Endothelial cell of umbilical vein (primary cell): ENCODE results near the gene KRTAP3-3. TPM values are rescaled to one million over a fixed set of nuclear protein-coding genes. Genes with fewer than 3 reads are reported as not detected.

Experiments used
- BruUV-seq: library from RNA; stranded (reverse); fragments of 400-500 nt; replicated peaks from 2 replicates; lab custom pipeline; 2021; lab: Mats Ljungman, UMichigan
- CTCF ChIA-PET: fragments of 300-600, 350-600 bp; sonication (Branson Sonifier 250); formaldehyde crosslinking; loops from one replicate; lab custom pipeline; 2021; ENCODE audit warnings: antibody characterized with exemption, inconsistent platforms; lab: Charles Lee
- POLR2A ChIA-PET: fragments of 300-600, 350-600 bp; sonication (Branson Sonifier 250); formaldehyde crosslinking; loops from one replicate; lab custom pipeline; 2021; ENCODE audit warnings: antibody characterized with exemption, inconsistent platforms; lab: Charles Lee
- DNase-seq: peaks from one replicate; pipeline ENCODE4 v3.0.0-alpha.2; 2011; ENCODE audit warnings: low read depth, low spot score
- FAIRE-seq: peaks from 2 replicates; lab custom pipeline; 2011; peaks lifted over from hg19 to GRCh38; lab: Jason Lieb, UNC
- H2AFZ ChIP-seq: 2 replicates; pipeline ENCODE4 v1.6.0; 2012; ENCODE audit warnings: low read depth, low read length, control low read depth, inconsistent platforms
- H3K27ac ChIP-seq: 2 replicates; pipeline ENCODE4 v1.5.1; 2011; ENCODE audit warnings: low read depth, mild to moderate bottlenecking, control low read depth, low read length, moderate library complexity; ENCODE audit not compliant: insufficient read depth
- H3K27me3 ChIP-seq, 2 experiments: 2 replicates each; pipeline versions ENCODE4 v1.6.0 to v1.6.1; 2011; ENCODE audit warnings: low read length in 2 of 2, mixed read lengths in 1 of 2; ENCODE audit not compliant: control insufficient read depth in 2 of 2, insufficient read depth in 2 of 2
- H3K36me3 ChIP-seq, 2 experiments: 2 replicates in 1 of 2; 3 replicates in 1 of 2; pipeline ENCODE4 v1.5.1; 2011; ENCODE audit warnings: low read length in 2 of 2, mild to moderate bottlenecking in 1 of 2, moderate library complexity in 1 of 2; ENCODE audit not compliant: control insufficient read depth in 2 of 2, insufficient read depth in 2 of 2; ENCODE audit errors: extremely low read depth in 1 of 2
- H3K4me1 ChIP-seq: 3 replicates; pipeline ENCODE4 v1.5.1; 2011; ENCODE audit warnings: mild to moderate bottlenecking, low read length; ENCODE audit not compliant: control insufficient read depth, insufficient read depth; ENCODE audit errors: extremely low read depth
- H3K4me2 ChIP-seq: 2 replicates; pipeline ENCODE4 v1.6.1; 2011; ENCODE audit warnings: low read length, control low read depth, mixed read lengths; ENCODE audit not compliant: insufficient read depth
- H3K4me3 ChIP-seq, 3 experiments: fragments of 200-600 bp in 1 of 3; sonication (generic), shearing (Covaris generic) in 1 of 3; replicated peaks in 1 of 3; 2 replicates each; pipeline ENCODE4 v1.5.1; 2011 to 2016; ENCODE audit warnings: control low read depth in 3 of 3, low read length in 3 of 3, mild to moderate bottlenecking in 2 of 3, inconsistent platforms in 1 of 3, low read depth in 1 of 3, moderate library complexity in 1 of 3; ENCODE audit not compliant: insufficient read depth in 1 of 3
- H3K79me2 ChIP-seq: 2 replicates; pipeline ENCODE4 v1.6.0; 2012; ENCODE audit warnings: low read length, inconsistent platforms; ENCODE audit not compliant: control insufficient read depth, insufficient read depth
- H3K9ac ChIP-seq: replicated peaks from 2 replicates; pipeline ENCODE3; 2011; ENCODE audit warnings: low read length, control low read depth; ENCODE audit not compliant: insufficient read depth; ENCODE audit errors: extremely low read depth
- H3K9me1 ChIP-seq: replicated peaks from 3 replicates; pipeline ENCODE4 v1.6.0; 2011; ENCODE audit warnings: mild to moderate bottlenecking, low read length; ENCODE audit not compliant: control insufficient read depth, insufficient read depth; ENCODE audit errors: extremely low read depth
- H3K9me3 ChIP-seq: replicated peaks from 2 replicates; pipeline ENCODE4 v1.5.1; 2012; ENCODE audit warnings: low read length, inconsistent platforms; ENCODE audit not compliant: control insufficient read depth, insufficient read depth
- H4K20me1 ChIP-seq: replicated peaks from 2 replicates; pipeline ENCODE3; 2011; ENCODE audit warnings: mild to moderate bottlenecking, low read length; ENCODE audit not compliant: control insufficient read depth, insufficient read depth; ENCODE audit errors: extremely low read depth
- EZH2 ChIP-seq: IDR thresholded peaks from 2 replicates; pipeline ENCODE4 v1.6.1; 2012; ENCODE audit warnings: borderline replicate concordance, low read depth, mild to moderate bottlenecking, moderate library complexity, low read length, inconsistent platforms; ENCODE audit not compliant: severe bottlenecking
- FOS ChIP-seq: IDR thresholded peaks from 2 replicates; pipeline ENCODE4 v1.6.1; 2011; ENCODE audit warnings: mild to moderate bottlenecking, low read length, moderate library complexity, borderline replicate concordance; ENCODE audit not compliant: insufficient read depth
- GATA2 ChIP-seq: IDR thresholded peaks from 2 replicates; pipeline ENCODE4 v1.7.0; 2011; ENCODE audit warnings: low read depth, mild to moderate bottlenecking, moderate library complexity, mixed read lengths, low read length; ENCODE audit not compliant: insufficient read length, insufficient read depth
- JUN ChIP-seq: IDR thresholded peaks from 2 replicates; pipeline ENCODE4 v1.6.1; 2011; ENCODE audit warnings: borderline replicate concordance, low read depth; ENCODE audit not compliant: insufficient read length, insufficient read depth
- MYC ChIP-seq: IDR thresholded peaks from one replicate; pipeline ENCODE4 v1.6.1; 2011; ENCODE audit warnings: mild to moderate bottlenecking, low read depth, low read length
- POLR2A ChIP-seq: IDR thresholded peaks from 2 replicates; pipeline ENCODE4 v1.6.1; 2012; ENCODE audit warnings: low read depth, mild to moderate bottlenecking, control low read depth, low read length
- POLR2AphosphoS5 ChIP-seq: IDR thresholded peaks from 2 replicates; pipeline ENCODE4 v1.6.1; 2012; ENCODE audit warnings: low read depth, mild to moderate bottlenecking, control low read depth, low read length, moderate library complexity; ENCODE audit not compliant: insufficient read depth
- dilution Hi-C: fragments of 300-500 bp; cut with MboI; formaldehyde crosslinking; loops from one replicate; pipeline ENCODE4 v1.15.0; 2019; ENCODE audit warnings: low sequenced_read_pairs; ENCODE audit not compliant: extremely low pct_ligation_motif_present
- intact Hi-C: fragments of 100-400 bp; cut with micrococcal nuclease; formaldehyde crosslinking; loops from one replicate; pipeline ENCODE4 v1.10.0; 2022
- polyA plus RNA-seq, 4 experiments: library from polyadenylated mRNA; depleted of rRNA in 3 of 4; stranded (reverse) in 3 of 4; unstranded in 1 of 4; fragments of >200 nt; gene quantifications; 2 replicates each; pipeline versions ENCODE4 v1.2.1 to v1.2.3, GENCODE V29; 2011 to 2012; ENCODE audit warnings: missing spikeins in 1 of 4
- total RNA-seq: library from RNA; stranded (reverse); gene quantifications from 2 replicates; pipeline ENCODE4 v1.2.3, GENCODE V29; 2021
- TF ChIP-seq, protein P1 (sequence below): IDR thresholded peaks from 2 replicates; pipeline ENCODE4 v1.6.1; 2011; ENCODE audit not compliant: insufficient read depth, insufficient read length
- TF ChIP-seq, protein P2 (sequence below), 2 donors: IDR thresholded peaks; 1 replicate in 1 of 2; 2 replicates in 1 of 2; pipeline ENCODE4 v1.5.1; 2011; ENCODE audit warnings: low read length in 2 of 2, mild to moderate bottlenecking in 2 of 2, moderate library complexity in 2 of 2, control low read depth in 1 of 2, inconsistent platforms in 1 of 2, low read depth in 1 of 2; ENCODE audit not compliant: insufficient read depth in 1 of 2; ENCODE audit errors: extremely low read depth in 1 of 2

Gene KRTAP3-3
- total and polyA plus RNA-seq, 2 donors (not counting 3 experiments of a cell fraction or from before 2014, with no cell fraction given) = not detected

DNA sequence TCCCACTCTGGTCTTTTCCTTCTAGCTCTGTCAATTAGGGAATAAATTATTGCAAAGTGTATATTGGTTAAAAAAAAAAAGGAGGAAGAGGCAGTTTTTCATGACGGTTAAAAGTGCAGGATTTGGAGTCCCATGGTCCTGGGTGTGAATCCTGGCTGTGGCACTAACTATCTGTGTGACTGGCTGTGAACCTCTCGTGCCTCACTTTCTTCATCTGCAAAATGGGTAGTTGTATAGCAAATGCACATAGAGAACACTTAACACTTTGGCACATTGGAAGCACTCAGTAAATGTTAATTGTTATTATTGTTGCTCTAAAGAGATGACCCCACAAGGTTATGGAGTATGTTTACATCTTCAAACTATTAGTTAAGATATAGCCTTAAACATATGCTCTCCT, 46.0 kb downstream of the KRTAP3-3 start:
- TF ChIP-seq POLR2AphosphoS5 = no peak
- peaks cover 6 to 10% of the 10 kb centered on the region in 2 experiments for H3K27me3 ChIP-seq
- no peaks in the 10 kb centered on the region for H3K79me2 ChIP-seq
- no peak overlapping the region for H3K9ac ChIP-seq
- intact Hi-C loops (no loop called here), dilution Hi-C loops (no loop called here)
- no peaks in the 10 kb centered on the region for H3K9me3 ChIP-seq
- H3K9me1 ChIP-seq = no peaks in the 10 kb centered on the region
- no peaks in the 10 kb centered on the region for H3K36me3 ChIP-seq
- BruUV-seq = no TSS peak
- no peak overlapping the region for H3K27ac ChIP-seq
- H4K20me1 ChIP-seq = no peaks in the 10 kb centered on the region
- FAIRE-seq = no peak
- H3K4me3 ChIP-seq = no peak overlapping the region
- no peak overlapping the region for H3K4me2 ChIP-seq
- DNase-seq = no peak
- ChIA-PET POLR2A (no interaction called here), CTCF (no interaction called here)
- no peak overlapping the region for H2AFZ ChIP-seq
- H3K4me1 ChIP-seq = no peaks in the 10 kb centered on the region

DNA sequence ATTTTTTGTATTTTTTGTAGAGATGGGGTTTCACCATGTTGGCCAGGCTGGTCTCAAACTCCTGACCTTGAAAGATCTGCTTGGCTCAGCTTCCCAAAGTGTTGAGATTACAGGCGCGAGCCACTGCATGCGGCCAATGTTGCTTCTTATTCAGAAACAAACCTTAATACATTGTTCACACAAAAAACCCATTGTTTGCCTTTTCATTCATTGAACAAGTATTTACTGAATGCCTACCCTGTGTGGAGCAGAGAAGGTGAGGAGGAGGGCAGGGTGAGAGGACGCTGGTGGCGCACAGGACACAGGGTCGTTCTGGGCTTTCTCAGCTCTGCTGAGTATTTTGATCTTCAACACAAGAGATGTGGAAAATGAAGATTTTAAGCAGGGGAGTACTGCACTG, 48.5 kb downstream of the KRTAP3-3 start:
- POLR2A ChIA-PET = no interaction called here
- Histone ChIP-seq H3K79me2 (no peaks in the 10 kb centered on the region), H2AFZ (no peak overlapping the region), H3K36me3 (no peaks in the 10 kb centered on the region), H3K27ac (no peak overlapping the region), H3K9ac (no peak overlapping the region), H3K4me3 (no peak overlapping the region), H3K4me1 (no peaks in the 10 kb centered on the region), H3K9me3 (no peaks in the 10 kb centered on the region), H3K9me1 (no peaks in the 10 kb centered on the region), H3K27me3 (peaks cover 6 to 10% of the 10 kb centered on the region in 2 experiments), H3K4me2 (no peak overlapping the region), H4K20me1 (no peaks in the 10 kb centered on the region)
- BruUV-seq = no TSS peak
- CTCF ChIA-PET = no interaction called here
- DNase-seq (no peak), FAIRE-seq (no peak)
- dilution Hi-C loops = no loop called here
- intact Hi-C loops = no loop called here
- TF ChIP-seq EZH2 = no peak
- TF ChIP-seq FOS = no peak
- TF ChIP-seq, protein P1, sequence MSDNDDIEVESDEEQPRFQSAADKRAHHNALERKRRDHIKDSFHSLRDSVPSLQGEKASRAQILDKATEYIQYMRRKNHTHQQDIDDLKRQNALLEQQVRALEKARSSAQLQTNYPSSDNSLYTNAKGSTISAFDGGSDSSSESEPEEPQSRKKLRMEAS = no peak
- TF ChIP-seq JUN = no peak
- no peak for TF ChIP-seq GATA2
- TF ChIP-seq, protein P2, sequence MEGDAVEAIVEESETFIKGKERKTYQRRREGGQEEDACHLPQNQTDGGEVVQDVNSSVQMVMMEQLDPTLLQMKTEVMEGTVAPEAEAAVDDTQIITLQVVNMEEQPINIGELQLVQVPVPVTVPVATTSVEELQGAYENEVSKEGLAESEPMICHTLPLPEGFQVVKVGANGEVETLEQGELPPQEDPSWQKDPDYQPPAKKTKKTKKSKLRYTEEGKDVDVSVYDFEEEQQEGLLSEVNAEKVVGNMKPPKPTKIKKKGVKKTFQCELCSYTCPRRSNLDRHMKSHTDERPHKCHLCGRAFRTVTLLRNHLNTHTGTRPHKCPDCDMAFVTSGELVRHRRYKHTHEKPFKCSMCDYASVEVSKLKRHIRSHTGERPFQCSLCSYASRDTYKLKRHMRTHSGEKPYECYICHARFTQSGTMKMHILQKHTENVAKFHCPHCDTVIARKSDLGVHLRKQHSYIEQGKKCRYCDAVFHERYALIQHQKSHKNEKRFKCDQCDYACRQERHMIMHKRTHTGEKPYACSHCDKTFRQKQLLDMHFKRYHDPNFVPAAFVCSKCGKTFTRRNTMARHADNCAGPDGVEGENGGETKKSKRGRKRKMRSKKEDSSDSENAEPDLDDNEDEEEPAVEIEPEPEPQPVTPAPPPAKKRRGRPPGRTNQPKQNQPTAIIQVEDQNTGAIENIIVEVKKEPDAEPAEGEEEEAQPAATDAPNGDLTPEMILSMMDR (IDR thresholded peaks at IDR 0.05; ENCODE audit: extremely low read depth in 1 of 2, insufficient read depth in 1 of 2, low read depth in 1 of 2, low read length in 2 of 2) = no peak
- no peak for TF ChIP-seq POLR2AphosphoS5
- TF ChIP-seq POLR2A = no peak
- no peak for TF ChIP-seq MYC
